Spleen (tissue), 7 donors: Measurements from ENCODE around the gene NOD2.

ENCODE experiments used
- CTCF ChIP-seq, 11 experiments: fragments of 200-600 bp in 7 of 11; fragments of 450-650 bp in 4 of 11; sonication (generic) in 4 of 11; IDR thresholded peaks in 8 of 11; conservative IDR thresholded peaks in 3 of 11; 1 replicate in 7 of 11; 2 replicates in 4 of 11; pipeline versions ENCODE4 v1.4.0 to v1.8.0; 2016 to 2021; ENCODE audit warnings: antibody characterized with exemption in 11 of 11, inconsistent platforms in 4 of 11, mild to moderate bottlenecking in 1 of 11
- POLR2A ChIP-seq, 3 donors: fragments of 450-650 bp; IDR thresholded peaks; one replicate each; pipeline ENCODE4 v1.5.1; 2017; ENCODE audit warnings: antibody characterized with exemption in 3 of 3, mild to moderate bottlenecking in 1 of 3
- donor health status: DM: no; HTN: no; CAD: no; lungs with moderate emphysema.
- donor health status: DM: no; HTN: no; CAD: no.
- donor health status: DM: no; HTN: no; CAD: no.

GRCh38 chr16:50724306-50724705 lies 30.9 kb downstream of the NOD2 start:
- no peak for TF ChIP-seq CTCF (IDR thresholded peaks at IDR 0.05 in 8 of 11, conservative IDR thresholded peaks at IDR 0.05 in 3 of 11)
- no peak for TF ChIP-seq POLR2A (IDR thresholded peaks at IDR 0.05)
